ENCODE results near the gene DGCR8.
"Not testable (repeated sequence)": the region's sequence is repeated elsewhere in the genome, so short reads cannot be mapped to it uniquely, and the experiment has no call there.

Gene DGCR8

GRCh38 chr22:20152464-20152890, 72.4 kb downstream of the DGCR8 start:
- DNase-seq (ENCODE audit: low read depth in 2 of 2), result no peak

- no peak for DNase-seq (ENCODE audit: low read depth in 2 of 2)
Measured at GRCh38 chr22:20153945-20154344, 73.9 kb downstream of the DGCR8 start.

- DNase-seq (ENCODE audit: low read depth in 2 of 2), result no peak
Measured at GRCh38 chr22:20154602-20155187, 74.7 kb downstream of the DGCR8 start.

- DNase-seq (ENCODE audit: low read depth in 2 of 2), result no peak
Measured at GRCh38 chr22:20155330-20156041, 75.4 kb downstream of the DGCR8 start.

- DNase-seq (ENCODE audit: low read depth in 2 of 2), result no peak
Measured at GRCh38 chr22:20156042-20156389, 76.0 kb downstream of the DGCR8 start.

GRCh38 chr22:20156611-20157429, 76.8 kb downstream of the DGCR8 start:
- peak; percentile 71 to 92 for DNase-seq (ENCODE audit: low read depth in 2 of 2)

GRCh38 chr22:20157430-20158183, 77.6 kb downstream of the DGCR8 start:
- DNase-seq (ENCODE audit: low read depth in 2 of 2), result no peak

- DNase-seq (ENCODE audit: low read depth in 2 of 2), result no peak
Measured at GRCh38 chr22:20158391-20159036, 78.5 kb downstream of the DGCR8 start.

GRCh38 chr22:20159076-20159475, 79.0 kb downstream of the DGCR8 start:
- no peak for DNase-seq (ENCODE audit: low read depth in 2 of 2)

- not testable (repeated sequence) for DNase-seq (ENCODE audit: low read depth in 2 of 2)
Measured at GRCh38 chr22:20159531-20159930, 79.5 kb downstream of the DGCR8 start.

GRCh38 chr22:20160041-20160440, 80.0 kb downstream of the DGCR8 start:
- no peak for DNase-seq (ENCODE audit: low read depth in 2 of 2)
